HG03460 (cell line): ENCODE results near the gene DDX47.
"Not testable (repeated sequence)": the region's sequence is repeated elsewhere in the genome, so short reads cannot be mapped to it uniquely, and the experiment has no call there.

ENCODE experiments used
- ATAC-seq: cut with Tn5 transposase; IDR thresholded peaks from one replicate; pipeline ENCODE4 v1.9.1; 2021; ENCODE audit not compliant: unreplicated experiment

The DDX47 gene

DNA sequence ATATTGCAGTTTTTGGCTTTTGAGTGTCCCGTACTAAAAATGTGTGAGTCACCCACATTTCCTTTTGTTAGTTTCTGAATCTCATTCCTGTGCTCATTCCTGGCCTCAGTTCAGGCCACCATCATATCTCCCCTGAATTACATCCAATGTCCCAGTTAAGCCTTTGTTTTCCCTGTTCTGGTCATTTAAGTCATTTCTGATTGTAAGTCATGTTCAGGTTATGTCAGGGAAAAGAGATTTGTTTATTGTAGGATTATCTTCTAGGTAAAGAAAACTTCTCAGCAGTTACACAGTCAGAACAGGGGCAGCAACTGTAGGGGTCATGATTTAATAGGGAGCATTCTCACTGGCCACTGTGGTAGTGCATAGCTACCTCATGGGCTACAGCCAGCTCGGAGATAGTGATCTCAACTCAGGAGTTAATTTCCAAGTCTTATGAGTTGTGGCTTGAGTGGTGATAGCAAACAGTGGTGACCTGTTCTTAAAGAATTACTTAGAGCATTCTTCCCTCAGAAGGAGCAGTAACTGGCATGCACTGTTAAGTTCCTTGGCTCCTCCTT lies 6.7 kb downstream of the DDX47 start:
- no peak for ATAC-seq

DNA sequence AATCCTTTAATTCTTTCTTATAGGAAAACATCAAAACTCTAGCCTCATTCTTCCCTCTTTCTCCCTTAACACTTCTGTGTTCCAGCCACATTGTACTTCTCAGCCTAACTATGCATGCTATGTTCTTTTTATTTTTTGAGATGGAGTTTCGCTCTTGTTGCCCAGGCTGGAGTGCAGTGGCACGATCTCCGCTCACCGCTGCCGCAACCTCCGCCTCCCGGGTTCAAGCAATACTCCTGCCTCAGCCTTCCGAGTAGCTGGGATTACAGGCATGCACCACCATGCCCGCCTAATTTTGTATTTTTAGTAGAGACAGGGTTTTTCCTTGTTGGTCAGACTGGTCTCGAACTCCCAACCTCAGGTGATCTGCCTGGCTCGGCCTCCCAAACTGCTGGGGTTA lies 7.2 kb downstream of the DDX47 start:
- ATAC-seq = not testable (repeated sequence)

DNA sequence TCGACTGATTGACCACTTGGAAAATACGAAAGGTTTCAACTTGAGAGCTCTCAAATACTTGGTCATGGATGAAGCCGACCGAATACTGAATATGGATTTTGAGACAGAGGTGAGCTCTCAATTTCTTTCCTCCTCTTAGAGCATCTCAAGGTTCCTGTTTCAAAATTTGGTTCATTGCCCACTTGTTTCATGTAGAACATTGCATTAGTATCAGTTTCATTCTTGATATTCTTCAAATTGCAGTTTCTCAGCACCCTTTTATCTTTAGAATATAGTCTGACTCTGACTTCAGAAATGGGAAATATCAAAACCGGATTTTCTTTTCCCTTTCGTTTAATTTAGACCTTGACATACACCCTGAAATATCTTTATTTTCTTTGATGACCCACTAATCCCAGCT lies 8.8 kb downstream of the DDX47 start:
- no peak for ATAC-seq

DNA sequence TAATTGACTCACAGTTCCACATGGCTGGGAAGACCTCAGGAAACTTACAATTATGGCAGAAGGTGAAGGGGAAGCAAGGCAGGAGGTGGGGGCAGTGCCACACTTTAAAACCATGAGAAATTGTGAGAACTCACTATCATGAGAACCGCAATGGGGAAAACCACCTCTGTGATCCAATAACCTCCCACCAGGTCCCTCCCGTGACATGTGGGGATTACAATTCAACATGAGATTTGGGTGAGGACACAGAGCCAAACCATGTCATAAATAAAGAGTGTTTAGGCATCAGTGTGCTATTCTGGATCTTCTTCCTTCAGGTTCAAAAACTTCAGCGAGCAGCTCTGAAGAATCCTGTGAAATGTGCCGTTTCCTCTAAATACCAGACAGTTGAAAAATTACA lies 9.7 kb downstream of the DDX47 start:
- ATAC-seq = no peak

DNA sequence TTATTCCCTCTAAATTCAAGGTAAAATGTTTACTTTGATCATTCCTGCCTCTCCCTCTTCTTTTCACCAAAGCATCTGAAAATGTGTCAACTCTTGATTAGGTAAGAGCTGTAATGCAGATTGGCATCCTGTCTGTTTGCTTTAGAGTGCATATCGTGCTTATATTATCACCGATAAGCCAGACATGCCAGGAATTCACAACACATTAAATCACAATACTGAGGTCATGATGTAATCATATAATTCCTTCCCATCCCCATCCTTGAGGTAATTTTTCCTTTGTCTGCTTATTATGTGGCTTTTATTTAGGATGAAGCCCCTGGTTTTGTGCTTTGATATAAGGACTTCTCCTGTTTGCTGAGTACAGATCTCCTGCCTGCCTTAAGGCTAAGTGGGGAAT lies 10.2 kb downstream of the DDX47 start:
- ATAC-seq = no peak

DNA sequence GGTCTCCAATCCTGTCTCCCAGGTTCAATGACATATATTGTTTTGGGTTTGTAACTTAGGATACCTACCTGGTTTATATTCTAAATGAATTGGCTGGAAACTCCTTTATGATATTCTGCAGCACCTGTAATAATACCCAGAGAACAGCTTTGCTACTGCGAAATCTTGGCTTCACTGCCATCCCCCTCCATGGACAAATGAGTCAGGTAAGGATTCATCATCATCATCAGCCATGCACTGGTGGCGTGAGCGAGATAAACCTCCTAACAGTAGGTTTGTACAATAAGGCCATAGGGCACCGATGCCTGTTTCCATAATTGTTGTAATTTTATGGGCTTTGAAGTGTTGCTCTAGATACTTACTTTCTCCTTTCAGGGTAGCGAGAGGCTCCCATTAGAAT lies 10.7 kb downstream of the DDX47 start:
- ATAC-seq = no peak

DNA sequence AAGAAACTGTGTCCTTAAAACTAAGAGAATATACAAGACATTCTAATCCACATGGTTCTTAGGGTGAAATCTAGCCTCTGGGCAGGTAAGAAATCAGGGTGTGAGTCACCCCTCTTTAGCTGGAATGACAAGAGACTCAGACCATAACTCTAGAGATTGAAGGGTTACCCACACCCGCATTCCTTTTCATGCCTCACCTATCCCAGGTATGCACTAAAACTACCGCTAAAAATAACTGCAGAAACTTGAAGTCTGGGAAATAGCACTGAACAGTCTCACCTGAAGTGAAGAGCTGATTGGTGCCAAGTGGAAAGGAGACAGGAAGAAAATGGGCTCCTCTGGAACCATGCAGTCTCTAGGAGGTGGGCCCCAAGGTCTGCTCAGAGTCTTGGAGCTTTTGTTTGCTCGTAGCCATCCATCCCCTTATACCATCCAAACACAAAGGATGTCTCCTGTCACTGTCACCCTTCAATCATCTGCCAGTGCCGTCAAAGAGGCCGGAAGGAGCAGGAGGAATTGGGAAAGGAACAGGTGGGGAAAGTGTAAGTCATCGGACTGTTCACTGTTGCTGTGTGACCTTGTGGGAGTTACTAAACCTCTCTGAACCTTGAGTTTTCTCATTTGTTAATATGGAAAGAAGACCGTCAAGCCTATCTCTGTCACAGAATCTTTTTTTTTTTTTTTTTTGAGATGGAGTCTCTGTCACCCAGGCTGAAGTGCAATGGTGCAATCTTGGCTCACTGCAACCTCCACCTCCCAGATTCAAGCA lies 22.4 kb downstream of the DDX47 start:
- no peak for ATAC-seq

DNA sequence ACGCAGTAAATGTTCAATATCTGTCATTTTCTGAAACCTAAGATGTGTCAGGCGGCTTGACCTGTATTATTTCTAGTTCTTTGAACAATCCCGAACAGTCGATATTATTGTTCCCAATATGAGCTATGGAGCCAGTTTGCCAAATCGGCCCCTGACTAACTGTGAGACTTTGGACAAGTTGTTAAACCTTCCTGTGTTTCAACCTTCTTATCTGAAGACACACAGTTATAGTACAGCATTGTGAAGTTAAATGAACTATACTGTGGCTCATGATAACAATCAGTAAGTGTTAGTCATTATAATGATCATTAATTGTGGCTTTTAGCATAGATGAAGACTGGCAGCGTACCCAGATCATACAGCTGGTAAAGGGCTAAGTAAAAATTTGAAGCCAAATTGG lies 23.4 kb downstream of the DDX47 start:
- no peak for ATAC-seq

DNA sequence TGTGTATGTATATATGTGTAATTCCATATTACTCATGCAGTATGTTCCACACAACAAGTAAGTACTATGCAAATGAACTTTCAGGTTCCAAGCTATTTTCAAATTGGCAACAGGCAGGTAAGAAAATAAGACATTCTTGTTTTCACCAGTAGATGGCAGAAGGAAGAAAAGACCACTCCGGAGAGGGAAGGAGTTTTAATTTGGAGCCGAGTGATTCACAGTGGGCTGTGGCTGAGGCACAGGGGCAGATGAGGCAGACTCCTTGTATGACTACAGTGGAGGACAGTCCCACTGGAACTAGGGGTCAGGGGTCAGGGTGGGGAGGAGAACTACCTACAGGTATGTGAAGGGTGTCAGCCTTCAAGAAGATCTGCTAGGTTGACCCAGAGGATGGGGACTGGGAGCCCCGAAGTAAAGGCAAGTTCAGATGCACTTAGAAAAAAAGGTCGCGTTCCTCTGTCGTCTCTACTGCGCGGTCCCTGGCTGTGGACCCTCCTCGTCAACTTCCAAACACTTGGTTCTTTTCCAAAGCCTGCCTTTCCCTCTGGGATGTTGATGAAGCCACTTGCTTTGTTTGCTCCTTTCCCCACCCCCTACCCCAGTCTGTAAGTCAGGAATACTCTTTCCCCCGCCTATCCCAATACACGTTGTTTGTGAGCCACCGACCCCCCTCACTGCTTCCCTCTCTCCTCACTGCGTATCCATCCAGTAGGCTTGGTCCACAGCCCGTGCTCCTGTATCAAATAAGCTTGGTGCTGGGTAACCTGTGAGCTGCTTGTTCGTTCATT lies 24.1 kb downstream of the DDX47 start:
- ATAC-seq = no peak

DNA sequence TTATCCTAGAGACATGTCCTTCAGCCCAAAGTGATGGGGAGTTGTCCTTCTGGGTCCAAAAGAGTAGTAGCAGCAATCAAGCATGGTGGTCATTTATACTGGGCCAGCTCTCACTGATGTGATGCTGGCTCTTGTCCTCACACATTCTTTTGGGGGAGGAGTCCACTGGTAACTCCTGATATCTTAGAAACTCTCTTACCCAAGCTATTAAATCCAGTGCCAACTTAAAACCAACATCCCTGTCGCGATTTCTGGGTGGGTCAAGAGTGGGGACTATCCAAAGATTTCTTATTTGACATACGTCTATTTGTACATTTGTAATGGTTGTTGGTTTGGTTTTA lies 24.6 kb downstream of the DDX47 start:
- ATAC-seq = no peak

DNA sequence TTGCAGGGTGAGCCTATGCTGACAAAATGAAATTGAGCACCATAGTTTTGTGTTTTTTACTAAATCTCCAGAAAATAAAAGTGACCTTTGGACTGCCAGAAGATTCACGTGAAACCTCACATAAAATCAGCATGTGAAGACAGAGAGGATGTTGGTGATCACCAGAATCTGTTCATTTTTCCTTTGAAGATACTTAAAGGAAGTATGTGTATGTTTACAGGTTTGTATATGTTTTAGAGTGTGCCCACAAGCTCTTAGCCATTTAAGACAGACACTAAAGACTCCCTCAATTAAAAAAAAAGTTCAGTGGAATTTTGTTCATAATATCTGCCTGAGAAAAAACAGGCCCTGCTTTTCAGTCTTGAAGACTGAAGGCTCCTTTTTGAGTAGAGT lies 25.9 kb downstream of the DDX47 start:
- no peak for ATAC-seq

DNA sequence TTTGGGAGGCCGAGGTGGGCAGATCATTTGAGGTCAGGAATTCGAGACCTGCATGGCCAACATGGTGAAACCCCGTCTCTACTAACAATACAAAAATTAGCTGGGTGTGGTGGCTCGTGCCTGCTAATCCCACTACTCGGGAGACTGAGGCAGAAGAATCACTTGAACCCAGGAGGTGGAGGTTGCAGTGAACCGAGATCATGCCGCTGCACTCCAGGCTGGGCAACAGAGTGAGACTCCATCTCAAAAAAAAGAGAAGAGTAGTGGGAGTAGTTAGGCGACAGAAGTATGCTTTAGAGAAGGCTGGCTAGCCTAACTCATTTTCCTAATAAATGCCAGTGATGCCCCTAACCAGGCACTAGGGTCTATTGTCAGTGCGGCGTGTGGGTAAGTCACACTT lies 26.3 kb downstream of the DDX47 start:
- ATAC-seq = not testable (repeated sequence)

DNA sequence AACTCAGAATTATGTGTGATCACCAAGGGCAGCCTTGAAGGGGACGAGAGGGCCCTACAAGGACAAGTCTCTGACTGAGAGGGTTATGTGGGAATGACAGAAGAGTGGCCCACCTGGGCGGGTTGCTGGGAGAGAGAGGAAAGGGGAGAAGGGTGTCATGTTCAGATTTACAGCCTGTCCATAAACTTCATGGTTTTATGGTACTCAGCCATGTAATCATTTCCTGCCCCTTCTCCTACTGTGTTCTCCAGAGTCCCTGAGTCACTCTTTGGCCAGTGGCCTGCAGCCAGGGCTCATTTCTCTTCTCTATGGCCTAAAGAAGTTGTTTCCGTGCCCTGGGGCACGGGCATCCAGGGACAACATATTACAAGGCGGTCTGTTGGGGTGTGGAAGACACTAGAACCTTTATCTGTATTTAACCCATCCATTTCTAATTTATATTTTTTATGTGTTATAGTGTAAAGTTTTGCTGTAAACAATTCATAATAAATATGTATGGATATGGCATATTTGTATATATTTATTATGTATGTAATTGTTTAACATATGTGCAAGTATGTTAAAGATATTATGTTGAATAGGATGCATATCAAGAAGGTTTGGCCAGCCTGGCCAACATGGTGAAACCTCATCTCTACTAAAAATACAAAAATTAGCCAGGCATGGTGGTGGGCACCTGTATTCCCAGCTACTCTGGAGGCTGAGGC lies 26.9 kb downstream of the DDX47 start:
- no peak for ATAC-seq

DNA sequence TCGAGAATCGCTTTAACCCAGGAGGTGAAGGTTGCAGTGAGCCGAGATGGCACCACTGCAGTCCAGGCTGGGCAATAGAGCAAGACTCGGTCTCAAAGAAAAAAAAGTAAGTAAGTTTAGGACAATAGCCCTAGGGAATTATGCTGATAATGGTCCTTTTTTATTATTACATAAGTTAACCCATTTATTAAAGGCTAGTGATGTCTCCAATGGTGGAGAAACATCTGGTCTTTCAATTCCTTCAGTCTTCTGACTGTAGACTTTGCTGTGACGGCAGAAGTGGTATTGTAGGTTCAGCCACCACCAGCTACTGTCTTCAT lies 27.4 kb downstream of the DDX47 start:
- no peak for ATAC-seq

DNA sequence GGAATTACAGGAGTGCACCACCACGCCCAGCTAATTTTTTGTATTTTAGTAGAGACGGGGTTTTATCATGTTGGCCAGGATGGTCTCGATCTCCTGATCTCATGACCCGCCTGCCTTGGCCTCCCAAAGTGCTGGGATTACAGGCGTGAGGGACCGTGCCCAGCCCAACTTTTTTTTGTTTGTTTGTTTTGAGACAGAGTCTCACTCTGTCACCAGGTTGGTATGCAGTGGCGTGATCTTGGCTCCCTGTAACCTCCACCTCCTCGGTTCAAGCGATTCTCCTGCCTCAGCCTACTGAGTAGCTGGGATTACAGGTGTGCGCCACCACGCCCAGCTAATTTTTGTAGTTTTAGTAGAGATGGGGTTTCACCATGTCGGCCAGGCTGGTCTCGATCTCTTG lies 28.3 kb downstream of the DDX47 start:
- not testable (repeated sequence) for ATAC-seq

DNA sequence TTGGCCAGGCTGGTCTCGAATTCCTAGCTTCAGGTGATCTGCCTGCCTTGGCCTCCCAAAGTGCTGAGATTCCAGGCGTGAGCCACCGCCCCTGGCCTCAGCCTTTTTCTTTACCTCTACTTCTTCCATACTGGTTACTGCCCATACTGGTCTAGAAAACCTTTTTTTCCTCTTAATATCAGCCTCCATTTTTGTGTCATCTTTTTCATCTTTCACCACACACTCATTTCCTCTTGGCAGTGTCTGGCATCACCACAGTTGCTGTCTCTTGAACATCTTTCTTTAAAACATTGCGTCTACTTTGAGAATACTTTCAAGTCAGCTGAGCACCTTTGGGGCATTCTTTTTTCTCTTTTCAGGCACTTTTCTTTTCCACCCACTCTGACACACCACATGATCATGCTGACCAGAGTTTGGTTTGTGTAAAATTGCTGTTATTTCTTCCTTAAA lies 32.7 kb downstream of the DDX47 start:
- ATAC-seq = no peak

DNA sequence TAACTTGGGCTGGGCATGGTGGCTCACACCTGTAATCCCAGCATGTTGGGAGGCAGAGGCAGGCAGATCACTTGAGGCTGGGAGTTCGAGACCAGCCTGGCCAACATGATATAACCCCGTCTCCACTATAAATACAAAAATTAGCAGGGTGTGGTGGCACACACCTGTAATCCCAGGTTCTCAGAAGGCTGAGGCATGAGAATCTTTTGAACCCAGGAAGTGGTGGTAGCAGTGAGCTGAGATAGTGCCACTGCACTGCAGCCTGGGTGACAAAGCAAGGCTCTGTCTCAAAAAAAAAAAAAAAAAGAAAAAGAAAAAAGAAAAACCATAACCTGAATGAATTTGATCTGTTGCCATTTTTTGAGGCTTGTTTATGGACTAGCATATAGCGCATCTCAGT lies 33.6 kb downstream of the DDX47 start:
- ATAC-seq = not testable (repeated sequence)

DNA sequence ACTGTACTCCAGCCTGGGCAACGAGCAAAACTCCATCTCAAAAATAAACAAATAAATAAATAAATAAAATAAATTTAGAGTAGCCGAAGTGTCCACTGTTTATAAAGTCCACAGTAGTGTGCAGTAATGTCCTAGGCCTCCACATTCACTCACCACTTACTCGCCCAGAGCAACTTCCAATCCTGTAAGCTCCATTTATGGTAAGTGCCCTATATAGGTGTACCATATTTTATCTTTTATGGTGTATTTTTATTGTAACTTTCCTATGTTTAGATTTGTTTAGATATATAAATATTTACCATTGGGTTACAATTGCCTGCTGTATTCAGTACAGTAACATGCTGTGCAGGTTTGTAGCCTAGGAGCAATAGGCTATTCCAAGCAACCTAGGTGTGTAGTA lies 40.3 kb downstream of the DDX47 start:
- no peak for ATAC-seq

DNA sequence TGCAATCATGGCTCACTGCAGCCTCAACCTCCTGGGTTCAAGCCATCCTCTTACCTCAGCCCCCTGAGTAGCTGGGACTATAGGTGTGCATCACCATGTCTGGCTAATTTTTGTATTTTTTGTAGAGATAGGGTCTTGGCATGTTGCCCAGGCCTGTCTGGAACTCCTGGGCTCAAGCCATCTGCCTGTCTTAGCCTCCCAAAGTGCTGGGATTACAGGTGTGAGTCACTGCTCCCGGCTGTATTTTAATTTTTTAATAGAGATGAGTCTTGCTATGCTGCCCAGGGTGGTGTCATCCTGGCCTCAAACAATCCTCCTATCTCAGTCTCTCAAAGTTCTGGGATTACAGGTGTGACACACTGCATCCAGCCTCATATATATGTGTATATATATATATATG lies 46.5 kb downstream of the DDX47 start:
- ATAC-seq = no peak

DNA sequence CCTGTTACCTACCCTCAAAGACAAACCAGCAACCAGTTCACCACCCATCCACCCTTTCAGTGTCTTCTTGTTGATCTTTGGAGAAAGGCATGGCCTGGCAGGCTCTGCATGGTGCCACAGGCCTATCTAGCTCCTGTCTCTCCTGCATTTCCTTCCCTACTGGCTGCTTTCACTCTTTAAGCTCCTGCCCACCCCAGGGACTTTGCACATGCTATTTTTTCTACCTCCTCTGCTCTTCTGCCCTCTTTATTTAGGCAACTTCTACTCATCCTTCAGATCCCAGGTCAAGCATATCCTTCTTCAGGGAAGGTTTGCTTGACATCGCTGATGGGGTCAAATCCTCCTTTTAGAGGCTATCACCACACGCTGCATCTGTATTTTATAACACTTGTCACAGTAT lies 51.1 kb downstream of the DDX47 start:
- ATAC-seq = no peak

DNA sequence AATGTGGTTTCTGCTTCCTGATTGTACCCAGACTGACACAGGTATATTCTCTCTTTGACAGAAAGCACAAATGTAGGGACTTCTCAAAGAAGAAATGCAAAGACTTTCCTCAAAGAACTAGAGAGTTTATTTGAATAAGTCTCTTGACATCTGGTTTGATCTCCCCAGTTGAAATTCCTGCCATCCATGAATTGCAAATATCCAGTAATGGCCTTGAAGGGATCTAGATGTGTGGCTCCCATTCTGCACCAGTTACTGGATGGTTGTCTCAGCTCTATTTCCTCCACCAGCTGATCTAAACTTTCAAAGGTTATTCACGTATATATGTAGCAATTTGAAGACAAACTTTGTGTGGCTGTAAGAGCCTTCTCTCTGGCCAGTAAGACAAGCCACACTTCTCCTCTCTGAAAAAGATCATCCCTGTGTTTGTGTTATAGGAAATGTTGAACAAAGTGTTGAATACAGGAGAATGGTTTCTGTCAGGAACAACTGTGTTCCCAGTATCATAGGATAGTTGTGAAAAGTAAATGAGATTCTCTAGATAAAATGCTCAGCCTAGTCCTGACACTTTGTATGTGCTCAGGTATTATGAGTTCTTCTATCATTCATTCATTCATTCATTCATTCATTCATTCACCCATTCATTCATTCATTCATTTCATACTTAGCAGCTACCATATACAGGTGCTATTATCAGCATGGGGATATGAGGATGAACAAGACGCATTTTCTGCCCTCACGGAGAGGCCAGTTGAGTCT lies 55.5 kb downstream of the DDX47 start:
- no peak for ATAC-seq
